Upper lobe of left lung (tissue), 4 donors: Measurements from ENCODE around the gene GPR45.

Experiments used
- CTCF ChIP-seq, 6 experiments: fragments of 450-650 bp in 4 of 6; fragments of 200-600 bp in 2 of 6; sonication (generic) in 2 of 6; IDR thresholded peaks; one replicate each; pipeline ENCODE4 v1.5.1; 2016 to 2019; ENCODE audit warnings: antibody characterized with exemption in 6 of 6
- EP300 ChIP-seq, 4 donors: sonication (generic); formaldehyde crosslinking; IDR thresholded peaks; one replicate each; pipeline ENCODE4 v1.5.1; 2017; ENCODE audit warnings: antibody characterized with exemption in 4 of 4, control low read depth in 2 of 4
- POLR2A ChIP-seq, 4 donors: fragments of 450-650 bp; IDR thresholded peaks; one replicate each; pipeline ENCODE4 v1.5.1; 2016 to 2017; ENCODE audit warnings: antibody characterized with exemption in 4 of 4, mild to moderate bottlenecking in 2 of 4
- POLR2AphosphoS5 ChIP-seq, 2 donors: sonication (generic); formaldehyde crosslinking; IDR thresholded peaks; one replicate each; pipeline ENCODE4 v1.5.1; 2017; ENCODE audit warnings: antibody characterized with exemption in 2 of 2

GRCh38 chr2:105242286-105242993 is 897 bp downstream of the GPR45 start:
- TF ChIP-seq POLR2A (IDR thresholded peaks at IDR 0.05), result no peak
- TF ChIP-seq CTCF (IDR thresholded peaks at IDR 0.05), result no peak
- TF ChIP-seq EP300 (IDR thresholded peaks at IDR 0.05), result no peak
- no peak for TF ChIP-seq POLR2AphosphoS5 (IDR thresholded peaks at IDR 0.05)
